ENCODE data around the gene CYP2A7. TPM values are rescaled to one million over a fixed set of nuclear protein-coding genes. Genes with fewer than 3 reads are reported as not detected.
A peak's percentile ranks its signal among the peaks of the same experiment; 100 is the strongest.
"Not testable (repeated sequence)": the region's sequence is repeated elsewhere in the genome, so short reads cannot be mapped to it uniquely, and the experiment has no call there.

The CYP2A7 gene
- total RNA-seq, 1 donor from 2014 or later, result not detected

- Mint-ChIP-seq H3K36me3 (ENCODE audit: low read depth) (no peaks in the 10 kb centered on the region), H3K4me1 (no peaks in the 10 kb centered on the region), H3K27ac (no peak overlapping the region), H3K27me3 (peaks cover 27% of the 10 kb centered on the region), H3K4me3 (peak overlapping the region; percentile 32), H3K9me3 (peaks cover 16% of the 10 kb centered on the region)
- intact Hi-C loops (cut with micrococcal nuclease), result no loop called here
- DNase-seq, result peak; percentile 73
These were observed 26.1 kb upstream of the CYP2A7 start for GRCh38 chr19:40907968-40908735.

GRCh38 chr19:40906512-40906911 is 24.5 kb upstream of the CYP2A7 start:
- peaks cover 16% of the 10 kb centered on the region for H3K9me3 Mint-ChIP-seq
- intact Hi-C loops (cut with micrococcal nuclease), result no loop called here
- peaks cover 27% of the 10 kb centered on the region for H3K27me3 Mint-ChIP-seq
- no peak overlapping the region for H3K4me3 Mint-ChIP-seq
- no peaks in the 10 kb centered on the region for H3K36me3 Mint-ChIP-seq (ENCODE audit: low read depth)
- no peak overlapping the region for H3K27ac Mint-ChIP-seq
- no peak for DNase-seq
- no peaks in the 10 kb centered on the region for H3K4me1 Mint-ChIP-seq

- H3K4me3 Mint-ChIP-seq; H3K4me1 Mint-ChIP-seq; H3K27ac Mint-ChIP-seq; intact Hi-C loops (cut with micrococcal nuclease); H3K36me3 Mint-ChIP-seq (ENCODE audit: low read depth); DNase-seq: not testable (repeated sequence)
- H3K9me3 Mint-ChIP-seq, result peaks cover 11% of the 10 kb centered on the region
- H3K27me3 Mint-ChIP-seq, result peaks cover 24% of the 10 kb centered on the region
These were observed 22.7 kb upstream of the CYP2A7 start for GRCh38 chr19:40904673-40905156.

- H3K36me3 Mint-ChIP-seq (ENCODE audit: low read depth); intact Hi-C loops (cut with micrococcal nuclease); H3K9me3 Mint-ChIP-seq; H3K4me1 Mint-ChIP-seq; H3K27me3 Mint-ChIP-seq; H3K4me3 Mint-ChIP-seq; DNase-seq; H3K27ac Mint-ChIP-seq: not testable (repeated sequence)
These were observed 20.1 kb upstream of the CYP2A7 start for GRCh38 chr19:40901975-40902750.

GRCh38 chr19:40900521-40900920 is 18.5 kb upstream of the CYP2A7 start:
- H3K27ac Mint-ChIP-seq; H3K4me1 Mint-ChIP-seq; H3K36me3 Mint-ChIP-seq (ENCODE audit: low read depth); H3K9me3 Mint-ChIP-seq; H3K27me3 Mint-ChIP-seq; intact Hi-C loops (cut with micrococcal nuclease); H3K4me3 Mint-ChIP-seq; DNase-seq: not testable (repeated sequence)

GRCh38 chr19:40899964-40900363 is 17.9 kb upstream of the CYP2A7 start:
- intact Hi-C loops (cut with micrococcal nuclease); H3K9me3 Mint-ChIP-seq; H3K36me3 Mint-ChIP-seq (ENCODE audit: low read depth); H3K27me3 Mint-ChIP-seq; H3K27ac Mint-ChIP-seq; H3K4me1 Mint-ChIP-seq: not testable (repeated sequence)
- DNase-seq, result peak; percentile 66
- peak overlapping the region; percentile 6 for H3K4me3 Mint-ChIP-seq

GRCh38 chr19:40896843-40897789 is 15.1 kb upstream of the CYP2A7 start:
- H3K9me3 Mint-ChIP-seq; H3K27me3 Mint-ChIP-seq; H3K4me3 Mint-ChIP-seq; H3K4me1 Mint-ChIP-seq; DNase-seq; H3K36me3 Mint-ChIP-seq (ENCODE audit: low read depth); intact Hi-C loops (cut with micrococcal nuclease); H3K27ac Mint-ChIP-seq: not testable (repeated sequence)

GRCh38 chr19:40896418-40896796 is 14.4 kb upstream of the CYP2A7 start:
- Mint-ChIP-seq H3K27ac (no peak overlapping the region), H3K4me1 (peaks cover 8% of the 10 kb centered on the region), H3K4me3 (no peak overlapping the region), H3K36me3 (ENCODE audit: low read depth) (no peaks in the 10 kb centered on the region), H3K9me3 (no peaks in the 10 kb centered on the region), H3K27me3 (peaks cover 8% of the 10 kb centered on the region)
- DNase-seq, result no peak
- intact Hi-C loops (cut with micrococcal nuclease), result no loop called here

- DNase-seq, result no peak
- Mint-ChIP-seq H3K36me3 (ENCODE audit: low read depth) (no peaks in the 10 kb centered on the region), H3K27me3 (peaks cover 15% of the 10 kb centered on the region), H3K27ac (no peak overlapping the region), H3K4me1 (peaks cover 2% of the 10 kb centered on the region), H3K4me3 (no peak overlapping the region), H3K9me3 (no peaks in the 10 kb centered on the region)
- intact Hi-C loops (cut with micrococcal nuclease), result no loop called here
These were observed 11.1 kb upstream of the CYP2A7 start for GRCh38 chr19:40893112-40893511.

- DNase-seq, result no peak
- peaks cover 17% of the 10 kb centered on the region for H3K27me3 Mint-ChIP-seq
- intact Hi-C loops (cut with micrococcal nuclease), result no loop called here
- no peak overlapping the region for H3K4me3 Mint-ChIP-seq
- H3K27ac Mint-ChIP-seq, result no peak overlapping the region
- H3K4me1 Mint-ChIP-seq, result no peaks in the 10 kb centered on the region
- no peaks in the 10 kb centered on the region for H3K9me3 Mint-ChIP-seq
- H3K36me3 Mint-ChIP-seq (ENCODE audit: low read depth), result no peaks in the 10 kb centered on the region
These were observed 7.3 kb upstream of the CYP2A7 start for GRCh38 chr19:40889366-40889765.

GRCh38 chr19:40888191-40888590 is 6.2 kb upstream of the CYP2A7 start:
- DNase-seq, result no peak
- intact Hi-C loops (cut with micrococcal nuclease), result no loop called here
- Mint-ChIP-seq H3K36me3 (ENCODE audit: low read depth) (no peaks in the 10 kb centered on the region), H3K27me3 (peaks cover 19% of the 10 kb centered on the region), H3K4me3 (no peak overlapping the region), H3K9me3 (no peaks in the 10 kb centered on the region), H3K4me1 (no peaks in the 10 kb centered on the region), H3K27ac (no peak overlapping the region)

GRCh38 chr19:40884187-40884931 is 2.3 kb upstream of the CYP2A7 start:
- H3K27ac Mint-ChIP-seq; H3K4me1 Mint-ChIP-seq; DNase-seq; H3K4me3 Mint-ChIP-seq; H3K9me3 Mint-ChIP-seq; intact Hi-C loops (cut with micrococcal nuclease); H3K36me3 Mint-ChIP-seq (ENCODE audit: low read depth): not testable (repeated sequence)
- peaks cover 35% of the 10 kb centered on the region for H3K27me3 Mint-ChIP-seq

- H3K9me3 Mint-ChIP-seq, result peaks cover 12% of the 10 kb centered on the region
- H3K27me3 Mint-ChIP-seq, result peaks cover 46% of the 10 kb centered on the region
- H3K4me3 Mint-ChIP-seq; H3K36me3 Mint-ChIP-seq (ENCODE audit: low read depth); DNase-seq; intact Hi-C loops (cut with micrococcal nuclease); H3K27ac Mint-ChIP-seq: not testable (repeated sequence)
- peaks cover 11% of the 10 kb centered on the region for H3K4me1 Mint-ChIP-seq
These were observed 2.7 kb downstream of the CYP2A7 start for GRCh38 chr19:40879349-40879748.
